Activated CD8-positive, alpha-beta T cell treated with anti-CD3 and anti-CD28 coated beads for 36 hours (primary cell): Measurements from ENCODE around the gene ATP9B. TPM values are rescaled to one million over a fixed set of nuclear protein-coding genes. Genes with fewer than 3 reads are reported as not detected.

Source experiments
- ATAC-seq: fragments of 200-7000 bp; cut with Tn5 transposase; one replicate; pipeline ENCODE4 v1.10.0; 2021; ENCODE audit warnings: mild to moderate bottlenecking, moderate library complexity
- CTCF ChIA-PET: fragments of 350-600 bp; sonication (Branson Sonifier 250); formaldehyde crosslinking; loops from one replicate; lab custom pipeline; 2021; ENCODE audit warnings: antibody characterized with exemption; lab: Charles Lee
- POLR2A ChIA-PET: fragments of 350-600 bp; sonication (Branson Sonifier 250); formaldehyde crosslinking; loops from one replicate; lab custom pipeline; 2021; ENCODE audit warnings: antibody characterized with exemption; lab: Charles Lee
- DNase-seq: peaks from one replicate; pipeline ENCODE4 v3.0.0-alpha.2; 2020
- H3K27ac Mint-ChIP-seq: one replicate; pipeline ENCODE4 v1.8.0; 2021; ENCODE audit warnings: mild to moderate bottlenecking, mixed read lengths
- H3K27me3 Mint-ChIP-seq: one replicate; pipeline ENCODE4 v1.8.0; 2021; ENCODE audit warnings: mixed read lengths
- H3K36me3 Mint-ChIP-seq: one replicate; pipeline ENCODE4 v1.8.0; 2021; ENCODE audit warnings: low read depth, mixed read lengths
- H3K4me1 Mint-ChIP-seq: one replicate; pipeline ENCODE4 v1.8.0; 2021; ENCODE audit warnings: low read depth, mixed read lengths
- H3K4me3 Mint-ChIP-seq: one replicate; pipeline ENCODE4 v1.8.0; 2021; ENCODE audit warnings: mild to moderate bottlenecking, moderate library complexity, mixed read lengths
- H3K9me3 Mint-ChIP-seq: one replicate; pipeline ENCODE4 v1.8.0; 2021; ENCODE audit warnings: mixed read lengths
- CTCF ChIP-seq: fragments of 200-600 bp; IDR thresholded peaks from one replicate; pipeline ENCODE4 v1.8.0; 2022; ENCODE audit warnings: antibody characterized with exemption, mild to moderate bottlenecking
- intact Hi-C: fragments of 100-400 bp; cut with micrococcal nuclease; formaldehyde crosslinking; loops from one replicate; pipeline ENCODE4 v1.10.0; 2022
- total RNA-seq, 2 experiments: library from RNA; stranded (reverse); gene quantifications; one replicate each; pipeline ENCODE4 v1.2.3, GENCODE V29; 2021

The ATP9B gene
- total RNA-seq, 2 experiments from 2014 or later: 18.9 to 21.1 TPM

GRCh38 chr18:79422783-79423165, 353.6 kb downstream of the ATP9B start:
- ATAC-seq: no peak
- no peak overlapping the region for H3K4me3 Mint-ChIP-seq

GRCh38 chr18:79423211-79424007, 354.2 kb downstream of the ATP9B start:
- Mint-ChIP-seq H3K27ac (no peak overlapping the region), H3K36me3 (peaks cover 47% of the 10 kb centered on the region), H3K4me3 (no peak overlapping the region), H3K9me3 (no peaks in the 10 kb centered on the region), H3K27me3 (no peaks in the 10 kb centered on the region), H3K4me1 (peaks cover 32% of the 10 kb centered on the region)
- DNase-seq (no peak), ATAC-seq (no peak)
- intact Hi-C loops: no loop called here
- ChIA-PET POLR2A (no interaction called here), CTCF (interaction anchor here (2.0 kb wide), 1 partner anchor 44 kb away, joined by 8 read pairs; no protein-coding TSS in a partner anchor)
- no peak for TF ChIP-seq CTCF

More at GRCh38 chr18:79422783-79423165, 353.6 kb downstream of the ATP9B start:
- intact Hi-C loops: no loop called here
- TF ChIP-seq CTCF: no peak
- Mint-ChIP-seq H3K27me3 (no peaks in the 10 kb centered on the region), H3K4me1 (peaks cover 32% of the 10 kb centered on the region), H3K27ac (no peak overlapping the region), H3K9me3 (no peaks in the 10 kb centered on the region), H3K36me3 (peaks cover 46% of the 10 kb centered on the region)
- POLR2A ChIA-PET: interaction anchor here (1.4 to 1.9 kb wide), 2 partner anchors 13 to 16 kb away, joined by 3 to 4 read pairs; no protein-coding TSS in a partner anchor
- CTCF ChIA-PET: interaction anchor here (2.0 kb wide), 1 partner anchor 44 kb away, joined by 8 read pairs; no protein-coding TSS in a partner anchor
- DNase-seq: no peak

GRCh38 chr18:79424008-79424565, 354.9 kb downstream of the ATP9B start:
- Mint-ChIP-seq H3K27ac (peak overlapping the region; percentile 40), H3K9me3 (no peaks in the 10 kb centered on the region), H3K36me3 (peaks cover 45% of the 10 kb centered on the region), H3K4me3 (no peak overlapping the region), H3K4me1 (peaks cover 32% of the 10 kb centered on the region), H3K27me3 (no peaks in the 10 kb centered on the region)
- ChIA-PET POLR2A (no interaction called here), CTCF (no interaction called here)
- ATAC-seq (no peak), DNase-seq (no peak)
- no peak for TF ChIP-seq CTCF
- intact Hi-C loops: no loop called here

- CTCF ChIA-PET: no interaction called here
- H3K4me1 Mint-ChIP-seq: peaks cover 31% of the 10 kb centered on the region
- POLR2A ChIA-PET: interaction anchor here (0.6 to 1.1 kb wide), 2 partner anchors 14 to 65 kb away, joined by 3 read pairs; no protein-coding TSS in a partner anchor
- no peak for TF ChIP-seq CTCF
- H3K27ac Mint-ChIP-seq: peak overlapping the region; percentile 40
- no peak overlapping the region for H3K4me3 Mint-ChIP-seq
- H3K27me3 Mint-ChIP-seq: no peaks in the 10 kb centered on the region
- DNase-seq (no peak), ATAC-seq (no peak)
- peaks cover 44% of the 10 kb centered on the region for H3K36me3 Mint-ChIP-seq
- intact Hi-C loops: no loop called here
- H3K9me3 Mint-ChIP-seq: no peaks in the 10 kb centered on the region
Measured at GRCh38 chr18:79424880-79425568, 355.8 kb downstream of the ATP9B start.
